Osteoblast (primary cell): Measurements from ENCODE around the gene TMPRSS9. TPM values are rescaled to one million over a fixed set of nuclear protein-coding genes. Genes with fewer than 3 reads are reported as not detected.

Experiments
- DNase-seq: peaks from one replicate; pipeline ENCODE4 v3.0.0; 2011; ENCODE audit warnings: low spot score, mixed read lengths; ENCODE audit not compliant: insufficient read length; ENCODE audit errors: missing footprints
- H2AFZ ChIP-seq: 2 replicates; pipeline ENCODE4 v1.6.0; 2011; ENCODE audit warnings: mild to moderate bottlenecking, low read length
- H3K27ac ChIP-seq: 2 replicates; pipeline ENCODE4 v1.5.1; 2011; ENCODE audit warnings: mild to moderate bottlenecking, low read depth, low read length, moderate library complexity
- H3K27me3 ChIP-seq: 2 replicates; pipeline ENCODE4 v1.6.0; 2012; ENCODE audit warnings: mild to moderate bottlenecking, control low read depth, inconsistent platforms, low read length, moderate library complexity; ENCODE audit not compliant: insufficient read depth
- H3K36me3 ChIP-seq: 2 replicates; pipeline ENCODE4 v1.5.1; 2011; ENCODE audit warnings: mild to moderate bottlenecking, low read length, control low read depth, moderate library complexity; ENCODE audit not compliant: insufficient read depth
- H3K4me1 ChIP-seq: 2 replicates; pipeline ENCODE4 v1.5.1; 2011; ENCODE audit warnings: mild to moderate bottlenecking, low read length, control low read depth, moderate library complexity; ENCODE audit not compliant: insufficient read depth
- H3K4me2 ChIP-seq: 2 replicates; pipeline ENCODE4 v1.6.0; 2011; ENCODE audit warnings: mild to moderate bottlenecking, low read length; ENCODE audit not compliant: insufficient read depth
- H3K4me3 ChIP-seq: fragments of 200-600 bp; sonication (generic); 3 replicates; pipeline ENCODE4 v1.5.1; 2012; ENCODE audit warnings: mild to moderate bottlenecking, low read length, inconsistent platforms; ENCODE audit not compliant: insufficient read depth
- H3K79me2 ChIP-seq: 2 replicates; pipeline ENCODE4 v1.6.0; 2012; ENCODE audit warnings: mild to moderate bottlenecking, low read length, control low read depth, inconsistent platforms; ENCODE audit not compliant: insufficient read depth
- H3K9me3 ChIP-seq: 2 replicates; pipeline ENCODE4 v1.5.1; 2011; ENCODE audit warnings: low read depth, low read length, control low read depth
- H4K20me1 ChIP-seq: 2 replicates; pipeline ENCODE4 v1.6.0; 2012; ENCODE audit warnings: mild to moderate bottlenecking, low read length, control low read depth; ENCODE audit not compliant: insufficient read depth
- total RNA-seq: library from RNA; depleted of rRNA; stranded (reverse); fragments of >200 nt; gene quantifications from 2 replicates; pipeline ENCODE4 v1.2.3, GENCODE V29; 2012
- TF ChIP-seq, protein P1 (sequence below): IDR thresholded peaks from 2 replicates; pipeline ENCODE4 v1.5.1; 2011; ENCODE audit warnings: mild to moderate bottlenecking, low read depth, low read length, moderate library complexity; ENCODE audit errors: extremely low read depth

The TMPRSS9 gene
- total RNA-seq, 1 donor, result 1.1 TPM

DNA sequence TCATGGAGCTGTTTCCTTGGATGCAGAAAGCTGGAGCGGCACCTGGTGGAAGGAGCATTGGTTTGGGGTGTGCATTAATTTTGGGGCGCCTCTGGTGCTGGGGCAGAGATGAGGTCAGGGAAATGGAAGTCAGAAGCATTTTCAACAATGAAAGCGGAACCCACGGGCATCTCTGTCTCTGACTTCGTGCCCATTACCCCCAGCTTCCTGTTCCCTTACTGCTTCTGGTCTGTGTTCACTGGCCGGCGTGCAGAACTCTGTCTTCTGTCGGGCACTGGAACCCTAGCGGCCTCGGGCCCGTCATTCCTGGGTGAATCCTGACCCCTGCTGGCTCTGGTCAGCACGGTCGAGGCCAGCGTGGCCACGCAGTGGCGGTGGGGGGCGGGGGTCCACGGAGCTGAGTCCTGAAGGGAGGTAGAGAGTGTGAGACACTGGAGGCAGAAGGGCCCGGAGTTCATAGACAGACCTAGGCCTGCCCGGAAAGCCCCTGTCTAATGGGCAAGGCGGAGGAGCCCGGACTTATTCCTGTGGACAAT lies 44.2 kb upstream of the TMPRSS9 start:
- no peaks in the 10 kb centered on the region for H3K9me3 ChIP-seq
- DNase-seq, result peak; percentile 98
- peaks cover 2% of the 10 kb centered on the region for H3K27me3 ChIP-seq
- TF ChIP-seq, protein P1, sequence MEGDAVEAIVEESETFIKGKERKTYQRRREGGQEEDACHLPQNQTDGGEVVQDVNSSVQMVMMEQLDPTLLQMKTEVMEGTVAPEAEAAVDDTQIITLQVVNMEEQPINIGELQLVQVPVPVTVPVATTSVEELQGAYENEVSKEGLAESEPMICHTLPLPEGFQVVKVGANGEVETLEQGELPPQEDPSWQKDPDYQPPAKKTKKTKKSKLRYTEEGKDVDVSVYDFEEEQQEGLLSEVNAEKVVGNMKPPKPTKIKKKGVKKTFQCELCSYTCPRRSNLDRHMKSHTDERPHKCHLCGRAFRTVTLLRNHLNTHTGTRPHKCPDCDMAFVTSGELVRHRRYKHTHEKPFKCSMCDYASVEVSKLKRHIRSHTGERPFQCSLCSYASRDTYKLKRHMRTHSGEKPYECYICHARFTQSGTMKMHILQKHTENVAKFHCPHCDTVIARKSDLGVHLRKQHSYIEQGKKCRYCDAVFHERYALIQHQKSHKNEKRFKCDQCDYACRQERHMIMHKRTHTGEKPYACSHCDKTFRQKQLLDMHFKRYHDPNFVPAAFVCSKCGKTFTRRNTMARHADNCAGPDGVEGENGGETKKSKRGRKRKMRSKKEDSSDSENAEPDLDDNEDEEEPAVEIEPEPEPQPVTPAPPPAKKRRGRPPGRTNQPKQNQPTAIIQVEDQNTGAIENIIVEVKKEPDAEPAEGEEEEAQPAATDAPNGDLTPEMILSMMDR, result peak; percentile 57
- no peaks in the 10 kb centered on the region for H3K79me2 ChIP-seq
- peaks cover 7% of the 10 kb centered on the region for H3K4me1 ChIP-seq
- peak overlapping the region; percentile 66 for H3K4me2 ChIP-seq
- no peaks in the 10 kb centered on the region for H4K20me1 ChIP-seq
- peak overlapping the region; percentile 60 for H2AFZ ChIP-seq
- H3K36me3 ChIP-seq, result no peaks in the 10 kb centered on the region
- peak overlapping the region; percentile 34 for H3K4me3 ChIP-seq
- no peak overlapping the region for H3K27ac ChIP-seq

DNA sequence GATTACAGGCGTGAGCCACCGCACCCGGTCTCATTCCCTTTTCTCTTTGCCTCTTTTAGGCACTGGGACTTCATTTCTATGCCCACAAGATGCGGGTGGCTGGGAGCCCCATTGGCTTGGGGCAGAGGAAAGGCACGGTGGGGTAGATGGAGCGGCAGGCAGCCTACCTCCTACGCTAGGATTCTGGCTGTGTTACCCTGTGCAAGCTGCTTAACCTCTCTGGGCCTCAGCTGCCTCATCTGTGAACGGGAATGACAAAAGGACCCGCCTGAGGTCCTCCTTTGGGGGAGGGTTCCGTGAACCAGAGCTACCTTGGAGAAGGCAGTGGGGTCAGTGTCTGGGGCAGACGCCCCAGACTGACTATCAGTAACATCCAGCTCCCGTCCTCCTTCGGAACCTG lies 42.8 kb upstream of the TMPRSS9 start:
- Histone ChIP-seq H3K4me2 (no peak overlapping the region), H2AFZ (no peak overlapping the region), H3K4me1 (peaks cover 7% of the 10 kb centered on the region), H3K79me2 (no peaks in the 10 kb centered on the region), H3K4me3 (no peak overlapping the region), H3K27ac (no peak overlapping the region), H3K9me3 (no peaks in the 10 kb centered on the region), H4K20me1 (no peaks in the 10 kb centered on the region), H3K36me3 (peaks cover 4% of the 10 kb centered on the region), H3K27me3 (peaks cover 2% of the 10 kb centered on the region)
- DNase-seq, result no peak
- TF ChIP-seq, protein P1, result no peak

DNA sequence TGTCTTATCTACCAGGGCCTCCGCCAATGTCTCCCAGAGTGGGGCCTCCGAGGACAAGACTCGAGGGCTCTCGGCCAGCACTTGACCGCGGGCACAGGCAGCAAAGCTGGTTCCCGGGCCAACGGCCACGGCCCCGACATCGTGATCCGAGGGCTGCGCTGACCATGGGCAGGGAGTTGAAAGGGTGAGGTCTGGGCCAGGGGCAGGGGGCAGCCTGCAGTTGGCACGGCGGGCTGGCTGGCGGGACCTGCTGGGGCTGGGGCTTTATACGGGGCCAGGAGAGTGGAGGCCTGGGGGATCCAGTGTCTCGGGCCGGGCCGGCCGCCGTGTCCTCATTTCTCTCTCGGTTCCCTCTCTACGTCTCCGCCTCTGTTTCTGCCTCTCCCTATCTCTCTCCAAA lies 42.3 kb upstream of the TMPRSS9 start:
- H3K79me2 ChIP-seq, result no peaks in the 10 kb centered on the region
- no peak overlapping the region for H2AFZ ChIP-seq
- H3K4me3 ChIP-seq, result no peak overlapping the region
- H3K9me3 ChIP-seq, result no peaks in the 10 kb centered on the region
- peaks cover 2% of the 10 kb centered on the region for H3K27me3 ChIP-seq
- H3K4me2 ChIP-seq, result no peak overlapping the region
- no peak overlapping the region for H3K27ac ChIP-seq
- DNase-seq, result no peak
- peaks cover 4% of the 10 kb centered on the region for H3K36me3 ChIP-seq
- TF ChIP-seq, protein P1, result no peak
- H4K20me1 ChIP-seq, result no peaks in the 10 kb centered on the region
- H3K4me1 ChIP-seq, result peaks cover 7% of the 10 kb centered on the region

DNA sequence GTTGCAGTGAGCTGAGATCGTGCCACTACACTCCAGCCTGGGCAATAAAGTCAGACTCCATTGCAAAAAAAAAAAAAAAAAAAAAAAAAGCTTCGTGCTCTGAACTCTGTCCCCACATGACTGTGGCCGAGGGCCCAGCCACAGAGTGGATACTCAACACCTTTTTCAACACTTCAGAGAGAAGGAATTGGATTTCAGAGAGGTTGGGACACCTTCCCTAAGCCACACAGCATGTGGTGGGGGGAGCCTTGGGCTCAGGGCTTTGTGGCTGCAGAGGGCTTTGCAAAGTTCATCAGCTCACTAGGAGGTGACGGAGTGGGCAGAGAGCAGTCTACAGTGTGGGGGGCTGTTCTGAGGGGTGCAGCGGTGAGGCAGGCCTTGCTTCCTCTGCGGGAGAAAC lies 41.1 kb upstream of the TMPRSS9 start:
- H3K27me3 ChIP-seq, result no peaks in the 10 kb centered on the region
- no peaks in the 10 kb centered on the region for H3K9me3 ChIP-seq
- H4K20me1 ChIP-seq, result no peaks in the 10 kb centered on the region
- no peak overlapping the region for H2AFZ ChIP-seq
- DNase-seq, result no peak
- no peak overlapping the region for H3K4me2 ChIP-seq
- TF ChIP-seq, protein P1, result no peak
- peaks cover 7% of the 10 kb centered on the region for H3K4me1 ChIP-seq
- H3K36me3 ChIP-seq, result peaks cover 4% of the 10 kb centered on the region
- no peak overlapping the region for H3K27ac ChIP-seq
- H3K4me3 ChIP-seq, result no peak overlapping the region
- no peaks in the 10 kb centered on the region for H3K79me2 ChIP-seq
